HepG2 (cell line): ENCODE data around the gene SUPT4H1. TPM values are rescaled to one million over a fixed set of nuclear protein-coding genes. Genes with fewer than 3 reads are reported as not detected.

ENCODE experiments used
- AGO1 ChIP-seq: fragments of 200-400 bp; formaldehyde crosslinking; IDR thresholded peaks from 2 replicates; pipeline ENCODE4 v1.6.1; 2017; ENCODE audit warnings: mild to moderate bottlenecking, low read depth, low read length, moderate library complexity; ENCODE audit not compliant: poor library complexity, severe bottlenecking
- ATF2 ChIP-seq: sonication (generic); formaldehyde crosslinking; IDR thresholded peaks from 2 replicates; pipeline ENCODE4 v1.4.0; 2020; ENCODE audit warnings: missing genetic modification reagents
- CREM ChIP-seq, 2 experiments: sonication (generic) in 1 of 2; formaldehyde crosslinking in 1 of 2; IDR thresholded peaks; 2 replicates each; pipeline versions ENCODE4 v1.4.0 to v1.6.1; 2016 to 2020; ENCODE audit warnings: antibody characterized with exemption in 1 of 2, mild to moderate bottlenecking in 1 of 2, missing genetic modification reagents in 1 of 2
- ELF1 ChIP-seq: sonication (generic); formaldehyde crosslinking; IDR thresholded peaks from 2 replicates; pipeline ENCODE4 v1.4.0; 2020; ENCODE audit warnings: missing genetic modification reagents
- FOXP4 ChIP-seq: sonication (generic); formaldehyde crosslinking; IDR thresholded peaks from 2 replicates; pipeline ENCODE4 v1.4.0; 2020; ENCODE audit warnings: missing genetic modification reagents
- KLF16 ChIP-seq, 2 experiments: sonication (generic) in 1 of 2; formaldehyde crosslinking in 1 of 2; IDR thresholded peaks; 2 replicates each; pipeline versions ENCODE4 v1.6.1 to v1.8.0; 2016 to 2023; ENCODE audit warnings: missing genetic modification reagents in 2 of 2, missing compliant biosample characterization in 1 of 2
- KLF9 ChIP-seq: IDR thresholded peaks from 2 replicates; pipeline ENCODE4 v1.6.1; 2016; ENCODE audit warnings: low read depth
- MLLT10 ChIP-seq: sonication (generic); formaldehyde crosslinking; IDR thresholded peaks from 2 replicates; pipeline ENCODE4 v1.4.0; 2020; ENCODE audit warnings: missing genetic modification reagents
- NFE2L1 ChIP-seq: sonication (generic); formaldehyde crosslinking; IDR thresholded peaks from 2 replicates; pipeline ENCODE4 v1.4.0; 2020; ENCODE audit warnings: missing genetic modification reagents, mild to moderate bottlenecking, borderline replicate concordance
- NFIB ChIP-seq: sonication (generic); formaldehyde crosslinking; IDR thresholded peaks from 2 replicates; pipeline ENCODE4 v1.9.0; 2021; ENCODE audit warnings: missing genetic modification reagents, mild to moderate bottlenecking, borderline replicate concordance
- PAX8 ChIP-seq: sonication (generic); formaldehyde crosslinking; IDR thresholded peaks from 2 replicates; pipeline ENCODE4 v1.8.0; 2022; ENCODE audit warnings: mild to moderate bottlenecking, missing genetic modification reagents, borderline replicate concordance
- PLRG1 ChIP-seq: fragments of 450-650 bp; conservative IDR thresholded peaks from 2 replicates; pipeline ENCODE4 v1.6.1; 2016
- PTBP1 ChIP-seq: fragments of 200-400 bp; formaldehyde crosslinking; IDR thresholded peaks from 2 replicates; pipeline ENCODE4 v1.6.1; 2018; ENCODE audit warnings: low read length, low read depth; ENCODE audit not compliant: poor library complexity, severe bottlenecking
- REXO4 ChIP-seq: sonication (generic); formaldehyde crosslinking; IDR thresholded peaks from 2 replicates; pipeline ENCODE4 v1.8.0; 2022; ENCODE audit warnings: missing genetic modification reagents, mild to moderate bottlenecking, borderline replicate concordance
- SRSF1 ChIP-seq: fragments of 200-400 bp; formaldehyde crosslinking; optimal IDR thresholded peaks from 2 replicates; pipeline ENCODE3; 2017; ENCODE audit warnings: mild to moderate bottlenecking, low read depth, low read length, moderate library complexity
- SSRP1 ChIP-seq: IDR thresholded peaks from 2 replicates; pipeline ENCODE4 v1.6.1; 2016; ENCODE audit warnings: control low read depth
- TGIF2 ChIP-seq: IDR thresholded peaks from 2 replicates; pipeline ENCODE4 v1.6.1; 2016; ENCODE audit warnings: control low read depth, missing compliant biosample characterization
- XBP1 ChIP-seq: sonication (generic); formaldehyde crosslinking; IDR thresholded peaks from 2 replicates; pipeline ENCODE4 v1.5.0; 2020; ENCODE audit warnings: missing genetic modification reagents
- ZBTB10 ChIP-seq: sonication (generic); formaldehyde crosslinking; IDR thresholded peaks from 2 replicates; pipeline ENCODE4 v1.4.0; 2020; ENCODE audit warnings: missing genetic modification reagents, borderline replicate concordance
- ZNF367 ChIP-seq: sonication (generic); formaldehyde crosslinking; IDR thresholded peaks from 2 replicates; pipeline ENCODE4 v1.4.0; 2020; ENCODE audit warnings: missing genetic modification reagents, borderline replicate concordance
- ZNF547 ChIP-seq: sonication (generic); formaldehyde crosslinking; IDR thresholded peaks from 2 replicates; pipeline ENCODE4 v1.5.1; 2020; ENCODE audit warnings: mild to moderate bottlenecking, missing genetic modification reagents
- ZNF572 ChIP-seq: sonication (generic); formaldehyde crosslinking; IDR thresholded peaks from 2 replicates; pipeline ENCODE4 v1.5.1; 2020; ENCODE audit warnings: mild to moderate bottlenecking, missing genetic modification reagents
- ZNF639 ChIP-seq: conservative IDR thresholded peaks from 2 replicates; pipeline ENCODE4 v1.6.1; 2018; ENCODE audit warnings: missing genetic modification reagents
- ZNF879 ChIP-seq: sonication (generic); formaldehyde crosslinking; IDR thresholded peaks from 2 replicates; pipeline ENCODE4 v1.8.1; 2023; ENCODE audit warnings: missing genetic modification reagents
- polyA plus RNA-seq, 8 experiments: library from polyadenylated mRNA; depleted of rRNA in 3 of 8; stranded (reverse) in 7 of 8; unstranded in 1 of 8; fragments of >200 nt; fragmentation: Illumina TruSeq in 4 of 8; extraction: Trizol in 4 of 8; gene quantifications; 2 replicates each; pipeline versions ENCODE4 v1.2.1 to v1.2.3, GENCODE V29; 2011 to 2016; ENCODE audit warnings: low read depth in 4 of 8, missing spikeins in 1 of 8, mixed read lengths in 1 of 8; ENCODE audit not compliant: insufficient read depth in 1 of 8
- total RNA-seq, 5 experiments: library from RNA; depleted of rRNA; stranded (reverse); fragments of >200 nt; fragmentation: Illumina TruSeq; extraction: Trizol; gene quantifications; 2 replicates each; pipeline ENCODE4 v1.2.3, GENCODE V29; 2016; ENCODE audit warnings: low read depth in 1 of 5

The SUPT4H1 gene
- total and polyA plus RNA-seq, 2 of the 13 experiments (the other 11 are each of a cell fraction or from before 2014, with no cell fraction given): 155 to 244 TPM

- TF ChIP-seq ZNF367 (no peak), ZNF879 (CRISPR knock-in tag) (no peak), XBP1 (CRISPR knock-in tag) (no peak), ZNF547 (0 out of 2 replicates have a peak, but pooled peaks have one; percentile 15), SRSF1 (no peak), KLF9 (CRISPR knock-in tag) (no peak), ZNF639 (0 out of 2 replicates have a peak, but pooled peaks have one; percentile 12), ATF2 (CRISPR knock-in tag) (no peak), PLRG1 (no peak), SSRP1 (CRISPR knock-in tag) (peak; percentile 37; the same call in 1 of the 2 replicates), ZNF572 (CRISPR knock-in tag) (no peak), CREM (IDR thresholded peaks at IDR 0.05) (peak; percentile 85), CREM (CRISPR knock-in tag; IDR thresholded peaks at IDR 0.05) (no peak), ZBTB10 (CRISPR knock-in tag) (no peak), PTBP1 (no peak), REXO4 (CRISPR knock-in tag) (no peak), NFE2L1 (CRISPR knock-in tag) (no peak), MLLT10 (no peak), PAX8 (CRISPR knock-in tag) (no peak), FOXP4 (CRISPR knock-in tag) (peak; percentile 80), ELF1 (CRISPR knock-in tag) (peak; percentile 28; the same call in 1 of the 2 replicates), KLF16 (CRISPR knock-in tag; IDR thresholded peaks at IDR 0.05) (peak in 1 of 2 experiments; percentile 27; a peak in 1 of 4 replicates), AGO1 (no peak), TGIF2 (CRISPR knock-in tag) (no peak), NFIB (CRISPR knock-in tag) (no peak)
Measured at GRCh38 chr17:58383892-58384462, 32.0 kb upstream of the SUPT4H1 start (continued).
